Right lobe of liver (tissue), 4 donors: ENCODE results near the gene ATP6V0B.

ENCODE experiments used
- CTCF ChIP-seq, 4 donors: fragments of 200-600 bp in 3 of 4; fragments of 450-650 bp in 1 of 4; IDR thresholded peaks; one replicate each; pipeline versions ENCODE4 v1.5.1 to v1.8.0; 2016 to 2022; ENCODE audit warnings: antibody characterized with exemption in 4 of 4, mild to moderate bottlenecking in 2 of 4
- POLR2A ChIP-seq: fragments of 450-650 bp; IDR thresholded peaks from one replicate; pipeline ENCODE4 v1.6.1; 2017; ENCODE audit warnings: antibody characterized with exemption, mild to moderate bottlenecking
- donor health status: DM: no; HTN: no; CAD: no.
- donor health status: DM: no; HTN: no; CAD: no.
- donor health status: DM: no; HTN: yes; CAD: no.

- no peak for TF ChIP-seq POLR2A
- TF ChIP-seq CTCF (IDR thresholded peaks at IDR 0.05) = no peak
Observed at GRCh38 chr1:43990271-43991199, 15.8 kb downstream of the ATP6V0B start.
